Ovary (tissue), 9 donors: ENCODE results near the gene DNAI2. TPM values are rescaled to one million over a fixed set of nuclear protein-coding genes. Genes with fewer than 3 reads are reported as not detected.

Experiments used
- DNase-seq, 5 donors: peaks; one replicate each; pipeline ENCODE4 v3.0.0-alpha.2; 2019 to 2020
- H3K27ac ChIP-seq, 2 donors: fragments of 200-600 bp; one replicate each; pipeline versions ENCODE4 v1.5.1 to v1.8.0; 2019 to 2022
- H3K27me3 ChIP-seq: fragments of 200-600 bp; one replicate; pipeline ENCODE4 v1.8.0; 2022
- H3K36me3 ChIP-seq: fragments of 200-600 bp; sonication (generic); one replicate; pipeline ENCODE4 v1.5.1; 2019
- H3K4me1 ChIP-seq: one replicate; pipeline ENCODE4 v1.8.1; 2013; ENCODE audit warnings: mild to moderate bottlenecking, moderate library complexity; ENCODE audit not compliant: insufficient read depth
- H3K4me3 ChIP-seq: fragments of 200-600 bp; sonication (generic); one replicate; pipeline ENCODE4 v1.5.1; 2017
- H3K9me3 ChIP-seq, 2 donors: fragments of 200-600 bp in 1 of 2; sonication (generic) in 1 of 2; one replicate each; pipeline versions ENCODE4 v1.5.1 to v1.8.1; 2013 to 2019; ENCODE audit warnings: mild to moderate bottlenecking in 1 of 2, moderate library complexity in 1 of 2
- CTCF ChIP-seq, 3 donors: fragments of 450-650 bp in 2 of 3; fragments of 200-600 bp in 1 of 3; IDR thresholded peaks; one replicate each; pipeline versions ENCODE4 v1.5.1 to v1.8.0; 2016 to 2022; ENCODE audit warnings: antibody characterized with exemption in 3 of 3, mild to moderate bottlenecking in 1 of 3
- EP300 ChIP-seq: sonication (generic); formaldehyde crosslinking; IDR thresholded peaks from one replicate; pipeline ENCODE4 v1.6.1; 2017; ENCODE audit warnings: antibody characterized with exemption
- POLR2A ChIP-seq: fragments of 450-650 bp; IDR thresholded peaks from one replicate; pipeline ENCODE4 v1.6.1; 2017; ENCODE audit warnings: antibody characterized with exemption, mild to moderate bottlenecking, moderate library complexity
- WGBS, 3 donors: extraction: QIAGEN DNeasy Blood & Tissue Kit in 1 of 3; methylation state at CpG; one replicate each; pipeline versions ENCODE4 v1.1.5 to v1.1.7; 2013 to 2017; 5-methylcytosine and 5-hydroxymethylcytosine counted together
- intact Hi-C, 4 donors: fragments of 100-400 bp; cut with DNase I; formaldehyde crosslinking; loops; one replicate each; pipeline versions ENCODE4 v1.11.0 to v1.15.1; 2022 to 2023
- polyA plus RNA-seq, 2 donors: library from polyadenylated mRNA; stranded (reverse); fragments of 200-250 nt in 1 of 2; fragments of 350-450 nt in 1 of 2; fragmentation: Illumina TruSeq in 1 of 2; extraction: RNeasy Lipid Tissue Mini Kit (QIAGEN cat#74804) in 1 of 2; gene quantifications; one replicate each; pipeline ENCODE4 v1.2.3, GENCODE V29; 2013 to 2014
- total RNA-seq, 7 donors: library from RNA; depleted of rRNA in 2 of 7; stranded (reverse); fragments of >200 nt in 2 of 7; fragmentation: NEBNext Ultra II Directional in 3 of 7; extraction: Animal tissue kit (Norgen Biotek cat#: 25700) in 3 of 7; gene quantifications; one replicate each; pipeline versions ENCODE4 v1.1.0 to v1.2.4, GENCODE V29; 2016 to 2023
- donor health status: DM: no; HTN: no; CAD: no; lungs with moderate emphysema.
- donor health status: DM: no; HTN: no; CAD: no.
- donor health status: Bipolar disorder and iron deficiency.
- donor health status: DM: yes; HTN: yes; CAD: no.
- donor health status: DM: no; HTN: no; CAD: no.
- donor health status: DM: yes; HTN: yes; CAD: no.

The DNAI2 gene
- total and polyA plus RNA-seq, 9 donors = 0.07 to 12.2 (median 0.66) TPM; not detected in 3

- DNase-seq = no peak
- no peaks in the 10 kb centered on the region for H3K27me3 ChIP-seq
- intact Hi-C loops = no loop called here
- H3K9me3 ChIP-seq = no peaks in the 10 kb centered on the region
- H3K36me3 ChIP-seq = no peaks in the 10 kb centered on the region
- no peaks in the 10 kb centered on the region for H3K4me1 ChIP-seq
- WGBS, 3 donors = 90 to 95% (median 92%) methylated on average over 14 of the region's 14 CpGs
- TF ChIP-seq EP300 = no peak
- TF ChIP-seq CTCF (IDR thresholded peaks at IDR 0.05) = no peak
- TF ChIP-seq POLR2A = no peak
- no peak overlapping the region for H3K4me3 ChIP-seq
- no peak overlapping the region for H3K27ac ChIP-seq
Measured at GRCh38 chr17:74287031-74287602, 13.1 kb downstream of the DNAI2 start.

DNA sequence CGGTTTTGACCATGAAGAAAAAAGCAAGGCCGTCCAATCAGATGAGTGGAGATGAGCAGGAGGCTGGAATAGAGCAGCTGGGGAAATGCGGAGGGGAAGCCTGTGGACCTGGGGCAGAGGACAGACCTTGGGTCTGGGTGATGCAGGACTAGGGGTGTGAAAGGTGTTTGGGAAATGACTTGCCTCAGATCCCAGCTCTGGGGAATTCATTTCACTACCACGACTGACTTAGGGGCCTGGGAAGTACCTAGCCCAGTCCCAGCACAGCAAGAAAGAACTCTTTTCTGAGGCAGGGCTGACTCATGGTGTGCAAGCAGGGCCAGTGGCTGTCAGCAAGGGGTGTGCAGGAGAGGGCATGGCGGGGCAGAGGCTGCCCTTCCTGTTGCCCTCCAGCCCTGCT is 14.8 kb downstream of the DNAI2 start:
- no peak overlapping the region for H3K4me3 ChIP-seq
- WGBS, 3 donors = 54 to 69% (median 64%) methylated on average over 5 of the region's 5 CpGs
- H3K4me1 ChIP-seq = no peaks in the 10 kb centered on the region
- no peaks in the 10 kb centered on the region for H3K9me3 ChIP-seq
- intact Hi-C loops = no loop called here
- H3K36me3 ChIP-seq = no peaks in the 10 kb centered on the region
- H3K27me3 ChIP-seq = no peaks in the 10 kb centered on the region
- no peak for DNase-seq
- no peak overlapping the region for H3K27ac ChIP-seq
- TF ChIP-seq CTCF (IDR thresholded peaks at IDR 0.05) (no peak), POLR2A (no peak), EP300 (no peak)

GRCh38 chr17:74289688-74290087 is 15.7 kb downstream of the DNAI2 start:
- intact Hi-C loops = loop anchor here in 1 of 4 donors (10.0 kb wide), 1 partner anchor 165 kb away; no protein-coding TSS in a partner anchor
- no peaks in the 10 kb centered on the region for H3K36me3 ChIP-seq
- no peak for DNase-seq
- no peaks in the 10 kb centered on the region for H3K27me3 ChIP-seq
- 48 to 60% (median 50%) methylated on average over 11 of the region's 11 CpGs for WGBS, 3 donors
- H3K9me3 ChIP-seq = no peaks in the 10 kb centered on the region
- H3K4me1 ChIP-seq = no peaks in the 10 kb centered on the region
- H3K4me3 ChIP-seq = no peak overlapping the region
- TF ChIP-seq EP300 (no peak), CTCF (IDR thresholded peaks at IDR 0.05) (no peak), POLR2A (no peak)
- H3K27ac ChIP-seq = no peak overlapping the region

GRCh38 chr17:74290340-74290739 is 16.3 kb downstream of the DNAI2 start:
- no peak for TF ChIP-seq POLR2A
- no peak for TF ChIP-seq CTCF (IDR thresholded peaks at IDR 0.05)
- TF ChIP-seq EP300 = no peak
- 69 to 80% (median 77%) methylated on average over 11 of the region's 11 CpGs for WGBS, 3 donors
- Histone ChIP-seq H3K4me3 (no peak overlapping the region), H3K4me1 (no peaks in the 10 kb centered on the region), H3K36me3 (no peaks in the 10 kb centered on the region), H3K27ac (no peak overlapping the region), H3K9me3 (no peaks in the 10 kb centered on the region), H3K27me3 (no peaks in the 10 kb centered on the region)
- DNase-seq = no peak
- intact Hi-C loops = loop anchor here in 1 of 4 donors (10.0 kb wide), 1 partner anchor 164 kb away; no protein-coding TSS in a partner anchor
